NCI-H2081 (cell line): ENCODE measurements around the gene INPP5K.

Source experiments
- DNase-seq, 2 experiments: peaks; one replicate each; lab custom pipeline; 2025; lab: John Stamatoyannopoulos, UW

Gene INPP5K

GRCh38 chr17:1505586-1505985 is 10.8 kb downstream of the INPP5K start:
- no peak for DNase-seq

DNA sequence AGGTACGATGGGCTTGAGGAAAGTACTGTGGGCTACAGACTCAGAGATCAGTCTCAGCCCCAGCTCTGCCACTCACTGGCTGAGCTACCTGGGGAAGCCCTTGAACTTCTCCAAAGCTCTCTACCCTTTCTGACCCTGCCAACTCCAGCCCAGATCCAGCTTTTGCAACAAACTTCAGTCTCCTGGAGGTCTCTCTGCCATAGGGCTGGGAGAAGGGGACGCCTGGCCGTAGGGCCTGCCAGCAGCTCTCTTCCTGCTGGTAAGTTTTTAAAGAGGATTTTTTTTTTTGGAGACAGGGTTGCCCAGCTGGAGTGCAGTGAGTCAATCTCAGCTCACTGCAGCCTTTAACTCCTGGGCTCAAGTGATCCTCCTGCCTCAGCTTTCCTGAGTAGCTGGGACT is 11.5 kb downstream of the INPP5K start:
- DNase-seq, result no peak

DNA sequence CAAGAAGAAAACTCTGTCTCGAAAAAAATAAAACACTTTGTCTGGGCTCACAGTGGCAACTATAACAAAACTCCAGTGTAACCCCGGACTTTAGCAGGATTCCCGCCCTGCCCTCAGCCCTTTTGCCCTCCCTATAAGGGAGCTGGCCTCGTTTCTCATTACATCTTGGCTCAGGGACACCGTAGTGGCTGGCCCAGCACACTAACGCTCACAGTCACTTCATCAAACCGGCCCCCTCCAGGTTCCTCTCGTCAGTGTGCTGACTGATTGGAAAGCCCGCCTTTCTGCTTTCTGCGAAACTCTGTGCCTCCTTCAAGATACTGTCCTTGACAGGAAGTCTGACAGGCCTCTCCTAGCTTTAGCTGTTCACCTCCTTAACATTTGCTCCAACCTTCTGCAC is 12.7 kb downstream of the INPP5K start:
- DNase-seq, result no peak

- no peak for DNase-seq
These were observed 17.5 kb downstream of the INPP5K start for GRCh38 chr17:1498869-1499268.

- DNase-seq, result no peak
These were observed 18.2 kb downstream of the INPP5K start for GRCh38 chr17:1498233-1498632.

DNA sequence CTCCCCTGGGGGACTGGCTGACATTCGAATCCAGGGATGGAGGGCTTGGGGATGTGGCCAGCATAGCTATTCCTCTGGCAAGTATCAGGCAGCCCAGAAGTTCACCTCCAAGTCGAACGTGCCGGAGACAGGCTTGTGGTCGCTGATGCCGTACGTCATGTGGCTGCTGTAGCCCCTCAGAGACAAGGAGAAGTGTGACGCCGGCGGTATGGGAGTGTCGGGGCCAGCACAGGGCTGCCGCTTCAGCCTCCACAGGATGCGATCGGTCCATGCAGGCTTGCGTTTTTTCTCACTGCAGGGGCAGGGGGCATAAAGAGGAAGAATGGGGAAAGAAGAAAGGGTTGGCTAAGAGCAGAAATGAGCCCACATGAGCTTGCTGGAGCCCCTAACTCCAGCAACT is 18.6 kb downstream of the INPP5K start:
- DNase-seq, result no peak

DNA sequence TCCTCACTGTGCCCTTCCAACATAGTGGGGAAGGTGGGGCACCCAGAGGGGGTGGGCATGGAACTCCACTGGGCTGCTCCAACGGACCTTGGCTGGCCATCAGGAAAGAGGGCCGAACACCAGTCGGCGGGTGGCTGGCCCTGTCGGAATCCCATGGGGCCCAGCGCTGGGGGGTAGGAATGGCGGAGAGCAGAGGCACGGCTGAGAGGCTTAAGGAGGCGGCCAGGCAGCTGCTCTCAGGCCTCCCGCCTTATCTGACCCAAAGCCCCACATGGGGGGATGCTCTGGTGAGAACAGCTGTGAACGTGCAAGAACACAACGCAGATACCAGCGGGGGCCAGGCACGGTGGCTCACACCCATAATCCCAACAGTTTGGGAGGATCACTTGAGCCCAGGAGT is 19.5 kb downstream of the INPP5K start:
- no peak for DNase-seq

- no peak for DNase-seq
These were observed 21.0 kb downstream of the INPP5K start for GRCh38 chr17:1495265-1495989.

DNA sequence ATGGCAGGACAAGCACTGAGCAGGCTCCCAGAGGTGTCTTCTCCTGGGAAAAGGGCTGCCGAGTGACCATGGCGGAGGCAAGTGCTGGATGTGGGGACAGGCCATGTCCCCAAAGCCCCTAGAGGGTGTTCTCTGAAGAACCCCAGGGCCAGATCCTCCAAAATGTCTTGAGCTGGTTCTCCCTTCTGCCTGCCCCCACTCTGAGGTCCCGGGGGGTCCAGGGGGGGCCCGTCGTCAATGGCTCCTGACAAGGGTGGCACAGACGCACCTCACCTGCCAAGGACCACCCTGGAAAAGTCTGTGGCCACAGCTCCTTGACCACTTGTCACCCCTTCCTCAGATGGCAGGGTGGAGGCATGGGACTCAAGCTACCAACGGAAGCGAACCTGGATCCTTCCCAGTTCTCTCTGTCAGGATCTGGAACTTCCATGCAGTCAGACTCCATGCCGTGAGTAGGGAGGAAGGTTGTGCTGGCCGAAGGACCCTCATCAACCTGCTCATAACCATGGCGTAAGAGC is 21.6 kb downstream of the INPP5K start:
- no peak for DNase-seq

GRCh38 chr17:1494203-1494602 is 22.2 kb downstream of the INPP5K start:
- no peak for DNase-seq

GRCh38 chr17:1493291-1493980 is 23.0 kb downstream of the INPP5K start:
- DNase-seq, result no peak

- DNase-seq, result no peak
These were observed 23.9 kb downstream of the INPP5K start, which contains the start of gene MYO1C for GRCh38 chr17:1492249-1493206. Gene MYO1C, minus strand, starts transcription at chr17:1492686. Its CDS starts 199 bp downstream, at chr17:1492487.

GRCh38 chr17:1491443-1492248 is 24.8 kb downstream of the INPP5K start:
- DNase-seq, result peak in 1 of 2 experiments; percentile 16

GRCh38 chr17:1490643-1491442 is 25.6 kb downstream of the INPP5K start:
- peak; percentile 4 to 36 for DNase-seq

DNA sequence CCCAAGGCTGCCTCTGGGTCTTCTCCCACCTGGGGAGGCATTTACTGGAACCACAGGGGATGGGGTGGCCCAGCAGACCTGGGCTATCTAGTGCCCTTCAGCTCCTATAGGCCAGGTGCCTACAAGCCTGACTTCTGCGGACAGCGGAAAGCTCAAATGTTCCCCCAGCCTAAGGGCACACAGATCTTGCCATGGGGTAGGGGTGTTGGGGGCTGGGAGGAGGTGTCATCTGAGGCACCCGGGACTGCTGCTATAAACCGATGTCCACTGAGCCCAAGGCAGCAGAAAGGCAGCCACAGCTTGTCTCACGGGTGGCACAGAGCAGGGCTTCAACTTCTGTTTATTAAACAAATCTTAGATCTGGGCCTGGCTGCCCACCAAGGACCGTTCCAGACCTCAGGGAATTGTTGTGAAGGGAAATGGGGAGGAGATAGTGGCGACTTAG is 27.6 kb downstream of the INPP5K start:
- no peak for DNase-seq

DNA sequence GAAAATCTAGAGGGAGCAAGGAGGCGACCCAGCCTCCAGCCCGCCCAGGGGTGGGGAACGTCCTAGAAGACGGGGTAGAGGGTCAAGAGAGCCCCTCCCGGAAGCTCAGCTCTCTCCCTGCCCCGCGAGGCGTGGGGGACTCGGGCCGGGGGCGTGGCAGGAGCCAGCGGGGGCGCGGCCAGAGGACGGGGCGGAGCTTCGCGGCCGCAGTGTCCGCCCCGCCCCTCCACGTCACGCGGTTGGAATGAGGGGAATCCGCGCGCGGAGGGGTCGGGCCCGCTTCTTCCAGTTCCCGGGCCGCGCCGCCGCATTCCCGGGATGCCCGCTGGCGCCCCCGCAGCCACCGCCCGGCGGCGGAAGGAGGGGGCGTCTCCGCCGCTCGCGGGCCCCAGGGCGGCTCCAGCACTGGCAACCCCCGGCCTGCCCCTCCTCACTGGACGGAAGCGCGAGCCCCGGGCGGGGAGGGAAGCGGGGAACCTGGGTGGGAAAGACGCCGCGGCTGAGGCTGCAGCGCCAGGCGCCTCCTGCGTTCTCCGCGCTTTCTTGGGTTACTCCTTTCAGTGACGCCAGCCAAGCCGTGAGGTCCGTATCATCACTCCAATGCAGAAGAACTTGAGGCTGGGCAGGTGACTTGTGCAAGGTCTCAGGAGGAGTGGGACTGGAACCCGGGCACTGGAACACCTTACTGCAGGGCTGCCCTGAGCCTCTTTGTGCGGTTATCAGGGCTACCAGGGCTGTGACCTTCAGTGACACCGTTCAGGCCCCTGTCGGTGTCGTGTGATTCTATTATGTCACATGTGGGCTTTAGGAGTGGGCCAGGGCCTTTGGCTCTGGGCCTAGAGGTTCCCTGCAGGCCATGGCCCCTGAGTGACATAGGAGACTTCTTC is 28.2 kb downstream of the INPP5K start:
- DNase-seq, result peak; percentile 5 to 40

DNA sequence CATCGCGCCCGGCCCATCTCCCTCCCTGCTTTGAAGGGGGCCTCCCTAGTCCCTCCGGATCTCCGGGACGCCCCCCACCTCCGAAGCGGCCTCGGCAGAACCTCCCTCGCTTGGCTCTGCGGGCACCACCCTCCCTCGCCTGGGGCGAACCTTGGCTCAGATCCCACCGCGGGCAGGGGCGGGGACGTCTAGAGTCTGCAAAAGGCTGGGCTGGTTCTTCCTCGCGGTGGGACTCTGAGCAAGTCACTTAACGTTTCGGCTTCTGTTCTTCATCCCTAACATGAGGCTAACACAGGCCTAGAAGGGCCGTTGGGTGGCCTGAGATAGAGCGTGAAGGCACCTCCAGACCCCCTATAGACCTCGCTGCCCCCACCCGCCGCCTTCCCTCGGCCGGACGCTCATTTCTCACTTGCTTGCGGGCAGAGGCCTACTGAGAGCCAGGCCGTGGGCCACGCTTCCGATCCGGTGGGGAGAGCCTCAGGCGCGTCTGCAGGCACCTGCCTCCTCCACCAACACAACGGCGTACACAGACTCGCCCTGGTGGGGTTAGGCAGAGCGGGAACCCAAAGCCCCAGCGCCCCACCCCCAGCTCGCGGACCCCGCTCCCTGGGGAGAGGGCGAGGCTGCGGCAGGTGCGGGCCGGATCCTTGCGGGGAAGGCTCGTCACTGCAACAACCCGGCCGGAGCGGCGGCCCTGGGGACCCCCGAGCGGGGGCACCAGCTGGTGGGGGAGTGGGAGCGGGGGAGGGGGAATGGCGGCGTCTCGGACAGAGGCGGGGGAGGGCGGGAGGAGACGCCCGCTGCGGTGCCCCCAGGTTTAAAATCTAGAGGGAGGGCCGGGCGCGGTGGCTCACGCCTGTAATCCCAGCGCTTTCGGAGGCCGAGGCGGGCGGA is 29.4 kb downstream of the INPP5K start:
- no peak for DNase-seq
